NT2/D1 (cell line): ENCODE results near the gene C3orf70.
A peak's percentile ranks its signal among the peaks of the same experiment; 100 is the strongest.

Experiments used
- DNase-seq: peaks from one replicate; pipeline ENCODE4 v3.0.0-alpha.2; 2011; ENCODE audit warnings: low read depth, low spot score
- H3K27me3 ChIP-seq: 2 replicates; pipeline ENCODE4 v1.6.0; 2011; ENCODE audit warnings: mild to moderate bottlenecking; ENCODE audit not compliant: insufficient read length, insufficient read depth
- H3K36me3 ChIP-seq: 2 replicates; pipeline ENCODE4 v1.6.1; 2011; ENCODE audit warnings: mild to moderate bottlenecking, low read length, mixed read lengths; ENCODE audit not compliant: insufficient read depth, insufficient read length
- H3K4me1 ChIP-seq: 2 replicates; pipeline ENCODE4 v1.5.1; 2011; ENCODE audit not compliant: insufficient read depth, insufficient read length
- H3K4me3 ChIP-seq: 2 replicates; pipeline ENCODE4 v1.5.1; 2011; ENCODE audit warnings: low read depth; ENCODE audit not compliant: insufficient read length
- H3K9ac ChIP-seq: 2 replicates; pipeline ENCODE4 v1.6.0; 2011; ENCODE audit warnings: low read depth; ENCODE audit not compliant: insufficient read length
- H3K9me3 ChIP-seq: 2 replicates; pipeline ENCODE4 v1.5.1; 2011; ENCODE audit warnings: mild to moderate bottlenecking, low read length; ENCODE audit not compliant: insufficient read depth
- SUZ12 ChIP-seq: IDR thresholded peaks from 2 replicates; pipeline ENCODE4 v1.6.1; 2011; ENCODE audit not compliant: insufficient read length, insufficient read depth; ENCODE audit errors: extremely low read depth
- YY1 ChIP-seq: IDR thresholded peaks from 2 replicates; pipeline ENCODE4 v1.6.1; 2011; ENCODE audit not compliant: insufficient read length, insufficient read depth
- ZNF274 ChIP-seq: IDR thresholded peaks from 2 replicates; pipeline ENCODE4 v1.6.1; 2011; ENCODE audit warnings: mild to moderate bottlenecking, low read depth, low read length

Gene C3orf70

GRCh38 chr3:185187391-185187790, 34.5 kb upstream of the C3orf70 start:
- Histone ChIP-seq H3K9me3 (no peaks in the 10 kb centered on the region), H3K27me3 (no peaks in the 10 kb centered on the region), H3K36me3 (peaks cover 2% of the 10 kb centered on the region), H3K4me3 (no peak overlapping the region), H3K4me1 (no peaks in the 10 kb centered on the region), H3K9ac (no peak overlapping the region)
- TF ChIP-seq ZNF274 (no peak), SUZ12 (no peak), YY1 (no peak)
- no peak for DNase-seq

- H3K9ac ChIP-seq: no peak overlapping the region
- TF ChIP-seq ZNF274: no peak
- no peak for TF ChIP-seq YY1
- TF ChIP-seq SUZ12: no peak
- no peaks in the 10 kb centered on the region for H3K9me3 ChIP-seq
- peak; percentile 38 for DNase-seq
- no peaks in the 10 kb centered on the region for H3K36me3 ChIP-seq
- peaks cover 2% of the 10 kb centered on the region for H3K27me3 ChIP-seq
- no peak overlapping the region for H3K4me3 ChIP-seq
- no peaks in the 10 kb centered on the region for H3K4me1 ChIP-seq
Measured at GRCh38 chr3:185176750-185177359, 24.0 kb upstream of the C3orf70 start.

- Histone ChIP-seq H3K9ac (peak overlapping the region; percentile 42), H3K9me3 (no peaks in the 10 kb centered on the region), H3K4me3 (no peak overlapping the region), H3K4me1 (no peaks in the 10 kb centered on the region), H3K27me3 (peaks cover under 1% of the 10 kb centered on the region), H3K36me3 (no peaks in the 10 kb centered on the region)
- DNase-seq: no peak
- no peak for TF ChIP-seq SUZ12
Measured at GRCh38 chr3:185175370-185175987, 22.6 kb upstream of the C3orf70 start.

- TF ChIP-seq YY1 (no peak), SUZ12 (no peak), ZNF274 (no peak)
- no peaks in the 10 kb centered on the region for H3K4me1 ChIP-seq
- no peaks in the 10 kb centered on the region for H3K9me3 ChIP-seq
- DNase-seq: no peak
- H3K4me3 ChIP-seq: no peak overlapping the region
- no peak overlapping the region for H3K9ac ChIP-seq
- no peaks in the 10 kb centered on the region for H3K36me3 ChIP-seq
- H3K27me3 ChIP-seq: no peaks in the 10 kb centered on the region
Measured at GRCh38 chr3:185172086-185173049, 19.5 kb upstream of the C3orf70 start.

GRCh38 chr3:185164428-185165217, 11.8 kb upstream of the C3orf70 start:
- TF ChIP-seq ZNF274: no peak
- no peak for TF ChIP-seq YY1
- no peak for TF ChIP-seq SUZ12
- Histone ChIP-seq H3K4me1 (no peaks in the 10 kb centered on the region), H3K36me3 (no peaks in the 10 kb centered on the region), H3K27me3 (no peaks in the 10 kb centered on the region), H3K9me3 (no peaks in the 10 kb centered on the region), H3K9ac (no peak overlapping the region), H3K4me3 (no peak overlapping the region)
- no peak for DNase-seq

GRCh38 chr3:185162634-185163033, 9.8 kb upstream of the C3orf70 start:
- TF ChIP-seq YY1 (no peak), ZNF274 (no peak), SUZ12 (no peak)
- H3K4me3 ChIP-seq: no peak overlapping the region
- H3K36me3 ChIP-seq: no peaks in the 10 kb centered on the region
- H3K27me3 ChIP-seq: no peaks in the 10 kb centered on the region
- H3K4me1 ChIP-seq: no peaks in the 10 kb centered on the region
- no peak overlapping the region for H3K9ac ChIP-seq
- H3K9me3 ChIP-seq: no peaks in the 10 kb centered on the region
- DNase-seq: no peak
